Prostate gland (tissue), 2 donors: ENCODE measurements around the gene CLEC16A. TPM values are rescaled to one million over a fixed set of nuclear protein-coding genes. Genes with fewer than 3 reads are reported as not detected.

ENCODE experiments used
- DNase-seq: peaks from one replicate; pipeline ENCODE4 v3.0.0-alpha.2; 2019; ENCODE audit warnings: low spot score
- H3K27ac ChIP-seq, 2 donors: fragments of 200-600 bp; sonication (generic); 2 replicates each; pipeline ENCODE4 v1.5.1; 2017 to 2019
- H3K27me3 ChIP-seq: fragments of 200-600 bp; sonication (generic); replicated peaks from 2 replicates; pipeline ENCODE4 v1.5.1; 2019; ENCODE audit not compliant: insufficient read depth
- H3K36me3 ChIP-seq, 2 donors: fragments of 200-600 bp; sonication (generic); 1 replicate in 1 of 2; 2 replicates in 1 of 2; pipeline versions ENCODE4 v1.5.1 to v1.8.1; 2017 to 2019
- H3K4me1 ChIP-seq: fragments of 200-600 bp; sonication (generic); replicated peaks from 2 replicates; pipeline ENCODE4 v1.5.1; 2019
- H3K4me3 ChIP-seq, 2 donors: fragments of 200-600 bp; sonication (generic); 2 replicates each; pipeline ENCODE4 v1.5.1; 2017 to 2019
- H3K9me3 ChIP-seq: fragments of 200-600 bp; sonication (generic); 2 replicates; pipeline ENCODE4 v1.5.1; 2017
- POLR2A ChIP-seq: fragments of 450-650 bp; IDR thresholded peaks from one replicate; pipeline ENCODE4 v1.6.1; 2016; ENCODE audit warnings: antibody characterized with exemption, mild to moderate bottlenecking
- POLR2AphosphoS5 ChIP-seq: sonication (generic); formaldehyde crosslinking; IDR thresholded peaks from one replicate; pipeline ENCODE4 v1.6.1; 2017; ENCODE audit warnings: antibody characterized with exemption
- WGBS: methylation state at CpG from one replicate; pipeline ENCODE4 v1.1.5; 2018; 5-methylcytosine and 5-hydroxymethylcytosine counted together
- intact Hi-C: fragments of 100-400 bp; cut with DNase I; formaldehyde crosslinking; loops from one replicate; pipeline ENCODE4 v1.14.2; 2022
- total RNA-seq, 2 donors: library from RNA; depleted of rRNA; stranded (reverse); fragments of >200 nt; gene quantifications; one replicate each; pipeline ENCODE4 v1.1.0, GENCODE V29; 2016
- TF ChIP-seq, protein P1 (sequence below), 4 experiments: fragments of 200-600 bp in 2 of 4; fragments of 450-650 bp in 2 of 4; sonication (generic) in 2 of 4; IDR thresholded peaks; 1 replicate in 3 of 4; 2 replicates in 1 of 4; pipeline ENCODE4 v1.5.1; 2016 to 2019; ENCODE audit warnings: antibody characterized with exemption in 4 of 4, mild to moderate bottlenecking in 2 of 4, moderate library complexity in 2 of 4

Gene CLEC16A
- total RNA-seq, 2 donors from 2014 or later: 26.1 to 52.2 TPM

DNA sequence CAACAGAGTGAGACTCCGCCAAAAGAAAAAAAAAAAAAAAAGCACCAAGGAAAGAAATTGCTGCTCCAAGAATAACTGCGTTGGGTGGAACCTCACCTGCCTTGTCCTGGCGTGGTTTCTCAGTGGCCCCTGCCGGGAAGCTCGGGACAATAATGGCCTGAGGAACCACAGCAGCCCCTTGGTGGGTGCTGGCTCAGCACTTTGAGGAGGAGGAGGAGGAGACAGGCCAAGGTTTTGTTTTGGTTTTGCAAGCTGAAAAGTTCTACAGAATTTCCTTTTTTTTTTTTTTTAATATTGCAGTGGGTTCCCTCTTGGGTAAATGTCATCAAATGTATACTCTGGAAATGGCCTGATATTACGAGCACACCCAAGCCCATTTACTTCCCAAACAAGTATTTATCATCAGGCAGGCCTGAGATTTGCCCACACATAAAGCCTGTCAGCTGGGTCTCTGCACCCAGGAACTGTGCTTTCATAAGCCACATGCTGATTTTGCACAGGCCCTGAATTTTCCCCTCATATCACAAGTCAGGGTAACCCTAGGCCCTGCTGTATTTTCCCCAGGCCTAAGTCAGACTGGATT lies 233.3 kb downstream of the CLEC16A start:
- DNase-seq: no peak
- Histone ChIP-seq H3K4me3 (no peak overlapping the region), H3K9me3 (no peaks in the 10 kb centered on the region), H3K27ac (no peak overlapping the region), H3K4me1 (no peaks in the 10 kb centered on the region), H3K36me3 (no peaks in the 10 kb centered on the region), H3K27me3 (no peaks in the 10 kb centered on the region)
- TF ChIP-seq POLR2A (no peak), POLR2AphosphoS5 (no peak)
- TF ChIP-seq, protein P1, sequence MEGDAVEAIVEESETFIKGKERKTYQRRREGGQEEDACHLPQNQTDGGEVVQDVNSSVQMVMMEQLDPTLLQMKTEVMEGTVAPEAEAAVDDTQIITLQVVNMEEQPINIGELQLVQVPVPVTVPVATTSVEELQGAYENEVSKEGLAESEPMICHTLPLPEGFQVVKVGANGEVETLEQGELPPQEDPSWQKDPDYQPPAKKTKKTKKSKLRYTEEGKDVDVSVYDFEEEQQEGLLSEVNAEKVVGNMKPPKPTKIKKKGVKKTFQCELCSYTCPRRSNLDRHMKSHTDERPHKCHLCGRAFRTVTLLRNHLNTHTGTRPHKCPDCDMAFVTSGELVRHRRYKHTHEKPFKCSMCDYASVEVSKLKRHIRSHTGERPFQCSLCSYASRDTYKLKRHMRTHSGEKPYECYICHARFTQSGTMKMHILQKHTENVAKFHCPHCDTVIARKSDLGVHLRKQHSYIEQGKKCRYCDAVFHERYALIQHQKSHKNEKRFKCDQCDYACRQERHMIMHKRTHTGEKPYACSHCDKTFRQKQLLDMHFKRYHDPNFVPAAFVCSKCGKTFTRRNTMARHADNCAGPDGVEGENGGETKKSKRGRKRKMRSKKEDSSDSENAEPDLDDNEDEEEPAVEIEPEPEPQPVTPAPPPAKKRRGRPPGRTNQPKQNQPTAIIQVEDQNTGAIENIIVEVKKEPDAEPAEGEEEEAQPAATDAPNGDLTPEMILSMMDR (IDR thresholded peaks at IDR 0.05): no peak
- 96% methylated on average over 6 of the region's 6 CpGs for WGBS
- intact Hi-C loops: no loop called here

DNA sequence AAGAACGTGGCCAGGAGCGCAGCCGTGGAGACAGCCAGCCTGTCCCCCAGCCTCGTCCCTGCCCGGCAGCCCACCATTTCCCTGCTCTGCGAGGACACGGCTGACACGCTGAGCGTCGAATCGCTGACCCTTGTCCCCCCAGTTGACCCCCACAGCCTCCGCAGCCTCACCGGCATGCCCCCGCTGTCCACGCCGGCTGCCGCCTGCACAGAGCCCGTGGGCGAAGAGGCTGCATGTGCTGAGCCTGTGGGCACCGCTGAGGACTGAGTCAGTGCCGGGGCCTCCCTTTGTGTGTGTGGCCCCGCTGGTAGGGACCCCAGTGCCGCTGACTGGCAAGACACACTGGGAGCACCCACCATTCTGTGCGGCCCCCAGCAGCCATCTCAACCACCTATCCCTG lies 234.1 kb downstream of the CLEC16A start:
- no peak overlapping the region for H3K27ac ChIP-seq
- H3K36me3 ChIP-seq: no peaks in the 10 kb centered on the region
- WGBS: 94% methylated on average over 24 of the region's 24 CpGs
- H3K9me3 ChIP-seq: no peaks in the 10 kb centered on the region
- TF ChIP-seq, protein P1 (IDR thresholded peaks at IDR 0.05): no peak
- TF ChIP-seq POLR2A: no peak
- no peak overlapping the region for H3K4me3 ChIP-seq
- no peak for DNase-seq
- intact Hi-C loops: no loop called here
- H3K4me1 ChIP-seq: no peaks in the 10 kb centered on the region
- no peaks in the 10 kb centered on the region for H3K27me3 ChIP-seq

DNA sequence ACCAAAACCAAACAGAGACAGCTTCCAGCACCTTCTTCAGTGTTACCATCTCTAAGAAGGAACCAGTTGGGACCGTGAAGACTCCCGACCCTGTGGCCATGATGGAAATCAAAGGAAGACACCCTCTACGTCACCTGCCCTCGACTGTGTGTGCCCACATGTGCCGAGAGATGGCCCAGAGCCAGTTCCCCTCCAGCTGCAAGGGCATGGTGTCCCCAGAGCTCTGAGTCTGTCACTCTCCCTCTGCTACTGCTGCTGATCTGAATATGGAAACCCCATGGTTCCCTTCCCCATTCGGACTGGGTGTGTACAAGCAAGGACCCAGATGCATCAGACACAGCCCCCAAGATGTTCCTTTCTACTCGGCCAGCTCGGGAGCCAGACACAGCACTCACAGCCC lies 235.2 kb downstream of the CLEC16A start:
- no peaks in the 10 kb centered on the region for H3K9me3 ChIP-seq
- DNase-seq: no peak
- intact Hi-C loops: no loop called here
- no peak overlapping the region for H3K27ac ChIP-seq
- no peak overlapping the region for H3K4me3 ChIP-seq
- H3K27me3 ChIP-seq: no peaks in the 10 kb centered on the region
- TF ChIP-seq POLR2AphosphoS5 (no peak), POLR2A (no peak)
- H3K36me3 ChIP-seq: no peaks in the 10 kb centered on the region
- WGBS: 79% methylated on average over 8 of the region's 8 CpGs
- H3K4me1 ChIP-seq: no peaks in the 10 kb centered on the region

DNA sequence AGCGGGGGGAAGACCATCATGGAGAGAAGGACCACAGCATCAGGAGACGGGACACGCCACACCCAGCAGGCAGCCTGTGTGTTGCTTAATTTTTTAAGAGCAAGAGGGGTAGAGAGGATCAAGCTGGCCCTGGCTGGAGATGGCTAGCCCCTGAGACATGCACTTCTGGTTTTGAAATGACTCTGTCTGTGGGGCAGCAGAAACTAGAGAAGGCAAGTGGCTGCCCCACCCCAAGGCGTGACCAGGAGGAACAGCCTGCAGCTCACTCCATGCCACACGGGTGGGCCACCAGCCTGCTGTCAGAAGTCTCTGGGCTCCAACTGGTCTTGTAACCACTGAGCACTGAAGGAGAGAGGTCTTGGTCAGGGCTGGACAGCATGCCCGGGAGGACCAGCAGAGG lies 236.1 kb downstream of the CLEC16A start:
- Histone ChIP-seq H3K27me3 (no peaks in the 10 kb centered on the region), H3K36me3 (no peaks in the 10 kb centered on the region), H3K4me3 (no peak overlapping the region), H3K9me3 (no peaks in the 10 kb centered on the region), H3K4me1 (no peaks in the 10 kb centered on the region), H3K27ac (no peak overlapping the region)
- intact Hi-C loops: no loop called here
- TF ChIP-seq POLR2A: no peak
- TF ChIP-seq, protein P1 (IDR thresholded peaks at IDR 0.05): no peak
- no peak for TF ChIP-seq POLR2AphosphoS5
- 91% methylated on average over 6 of the region's 6 CpGs for WGBS
- DNase-seq: no peak

DNA sequence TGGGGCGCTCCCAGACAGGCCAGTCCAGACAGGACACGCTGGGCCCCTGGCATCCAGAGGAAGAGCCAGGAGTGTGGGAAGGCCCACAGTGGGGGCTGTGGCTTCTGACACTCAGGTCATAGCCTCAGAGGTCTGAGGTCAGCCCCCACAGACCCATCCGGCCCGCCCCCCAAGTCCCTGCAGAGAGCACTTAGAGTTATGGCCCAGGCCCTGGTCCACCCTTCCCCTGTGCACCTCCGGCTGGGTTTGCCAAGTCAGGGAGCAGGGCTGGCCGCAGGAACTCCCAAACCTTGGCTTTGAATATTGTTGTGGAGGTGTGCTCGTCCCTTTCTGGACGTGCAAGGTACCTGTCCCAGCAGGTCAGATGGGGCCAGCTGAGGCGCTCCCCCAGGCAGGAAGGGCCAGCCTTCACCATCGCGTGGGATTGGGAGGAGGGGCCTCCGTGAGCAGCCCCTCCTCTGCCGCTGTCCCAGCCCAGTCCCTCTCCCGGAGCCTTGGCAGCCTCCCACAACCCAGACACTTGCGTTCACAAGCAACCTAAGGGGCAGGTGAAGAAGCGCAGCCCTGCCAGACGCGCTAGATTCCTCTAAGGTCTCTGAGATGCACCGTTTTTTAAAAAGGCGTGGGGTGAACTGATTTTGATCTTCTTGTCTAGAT lies 237.0 kb downstream of the CLEC16A start:
- intact Hi-C loops: no loop called here
- DNase-seq: peak; percentile 46
- Histone ChIP-seq H3K36me3 (no peaks in the 10 kb centered on the region), H3K27me3 (no peaks in the 10 kb centered on the region), H3K4me3 (no peak overlapping the region), H3K27ac (peak overlapping the region; percentile 10 to 40), H3K4me1 (no peaks in the 10 kb centered on the region), H3K9me3 (no peaks in the 10 kb centered on the region)
- TF ChIP-seq, protein P1 (IDR thresholded peaks at IDR 0.05): no peak
- TF ChIP-seq POLR2AphosphoS5: peak; percentile 27
- 43% methylated on average over 17 of the region's 20 CpGs for WGBS
